MM.1S (cell line): ENCODE measurements around the gene HYDIN.
A peak's percentile ranks its signal among the peaks of the same experiment; 100 is the strongest.

Source experiments
- DNase-seq: peaks from one replicate; pipeline ENCODE4 v3.0.0-alpha.2; 2015
- H2AFZ ChIP-seq: fragments of 300-600 bp; sonication (generic); 2 replicates; pipeline ENCODE4 v1.6.0; 2016; ENCODE audit warnings: antibody characterized with exemption, low read length
- H3F3A ChIP-seq: fragments of 300-600 bp; sonication (generic); 2 replicates; pipeline ENCODE4 v1.6.1; 2016; ENCODE audit warnings: mild to moderate bottlenecking, antibody characterized with exemption, low read length, moderate library complexity, mixed read lengths; ENCODE audit not compliant: insufficient read depth
- H3K27ac ChIP-seq: fragments of 300-600 bp; sonication (generic); 2 replicates; pipeline ENCODE4 v1.5.1; 2016; ENCODE audit warnings: mild to moderate bottlenecking, low read length
- H3K27me3 ChIP-seq: fragments of 300-600 bp; sonication (generic); replicated peaks from 2 replicates; pipeline ENCODE4 v1.6.0; 2016; ENCODE audit warnings: low read length; ENCODE audit not compliant: insufficient read depth
- H3K36me3 ChIP-seq: fragments of 300-600 bp; sonication (generic); replicated peaks from 2 replicates; pipeline ENCODE4 v1.6.1; 2016; ENCODE audit warnings: mild to moderate bottlenecking, low read length, mixed read lengths; ENCODE audit not compliant: insufficient read depth
- H3K4me1 ChIP-seq: fragments of 300-600 bp; sonication (generic); 2 replicates; pipeline ENCODE4 v1.6.1; 2016; ENCODE audit warnings: low read length, mixed read lengths
- H3K4me2 ChIP-seq: fragments of 300-600 bp; sonication (generic); 2 replicates; pipeline ENCODE4 v1.6.0; 2016; ENCODE audit warnings: low read depth, low read length
- H3K4me3 ChIP-seq: fragments of 300-600 bp; sonication (generic); 2 replicates; pipeline ENCODE4 v1.5.1; 2016; ENCODE audit warnings: low read length, mixed read lengths
- H3K79me2 ChIP-seq: fragments of 300-600 bp; sonication (generic); 2 replicates; pipeline ENCODE4 v1.6.1; 2016; ENCODE audit warnings: mixed run types, low read length, mixed read lengths
- H3K9ac ChIP-seq: fragments of 300-600 bp; sonication (generic); 2 replicates; pipeline ENCODE4 v1.6.1; 2016; ENCODE audit warnings: low read length, mixed read lengths
- H3K9me2 ChIP-seq: fragments of 300-600 bp; sonication (generic); replicated peaks from 2 replicates; pipeline ENCODE4 v1.6.1; 2016; ENCODE audit warnings: mild to moderate bottlenecking, low read length, mixed read lengths; ENCODE audit not compliant: insufficient read depth
- H3K9me3 ChIP-seq: fragments of 300-600 bp; sonication (generic); replicated peaks from 2 replicates; pipeline ENCODE4 v1.6.1; 2016; ENCODE audit warnings: mild to moderate bottlenecking, low read length, mixed read lengths; ENCODE audit not compliant: insufficient read depth
- H4K20me1 ChIP-seq: fragments of 300-600 bp; sonication (generic); 2 replicates; pipeline ENCODE4 v1.6.1; 2016; ENCODE audit warnings: mild to moderate bottlenecking, low read length, moderate library complexity, mixed read lengths; ENCODE audit not compliant: insufficient read depth
- CTCF ChIP-seq: fragments of 300-600 bp; sonication (generic); IDR thresholded peaks from 2 replicates; pipeline ENCODE4 v1.5.1; 2016; ENCODE audit warnings: antibody characterized with exemption, low read length, mixed read lengths
- EZH2 ChIP-seq: fragments of 300-600 bp; sonication (generic); optimal IDR thresholded peaks from 2 replicates; pipeline ENCODE3; 2017; ENCODE audit warnings: low read depth, mild to moderate bottlenecking, antibody characterized with exemption, low read length, mixed read lengths
- EZH2phosphoT487 ChIP-seq: fragments of 300-600 bp; sonication (generic); IDR thresholded peaks from 2 replicates; pipeline ENCODE4 v1.6.1; 2018; ENCODE audit warnings: antibody characterized with exemption, low read length

Gene HYDIN

GRCh38 chr16:70803319-70803718, 427.2 kb downstream of the HYDIN start:
- H3K79me2 ChIP-seq = peaks cover 26% of the 10 kb centered on the region
- no peaks in the 10 kb centered on the region for H3K27me3 ChIP-seq
- no peak for DNase-seq
- H3K9ac ChIP-seq = no peak overlapping the region
- H3K36me3 ChIP-seq = no peaks in the 10 kb centered on the region
- no peaks in the 10 kb centered on the region for H3K9me3 ChIP-seq
- no peaks in the 10 kb centered on the region for H3K9me2 ChIP-seq
- H3F3A ChIP-seq = no peaks in the 10 kb centered on the region
- no peak overlapping the region for H3K27ac ChIP-seq
- TF ChIP-seq EZH2 (no peak), EZH2phosphoT487 (no peak), CTCF (no peak)
- no peak overlapping the region for H3K4me3 ChIP-seq
- H3K4me2 ChIP-seq = no peak overlapping the region
- no peaks in the 10 kb centered on the region for H4K20me1 ChIP-seq
- peaks cover 17% of the 10 kb centered on the region for H3K4me1 ChIP-seq
- no peak overlapping the region for H2AFZ ChIP-seq

GRCh38 chr16:70801611-70802010, 428.9 kb downstream of the HYDIN start:
- peak overlapping the region; percentile 93; the same call in 1 of the 2 replicates for H3K4me3 ChIP-seq
- peak overlapping the region; percentile 98; the same call in 1 of the 2 replicates for H3K9ac ChIP-seq
- TF ChIP-seq EZH2 = no peak
- no peak for TF ChIP-seq EZH2phosphoT487
- TF ChIP-seq CTCF = no peak
- no peak for DNase-seq
- H3K9me3 ChIP-seq = no peaks in the 10 kb centered on the region
- H3K79me2 ChIP-seq = peaks cover 43% of the 10 kb centered on the region
- H3K27me3 ChIP-seq = no peaks in the 10 kb centered on the region
- H3K4me2 ChIP-seq = peak overlapping the region; percentile 81
- H4K20me1 ChIP-seq = no peaks in the 10 kb centered on the region
- H3F3A ChIP-seq = peaks cover 2% of the 10 kb centered on the region; the same call in 1 of the 2 replicates
- no peak overlapping the region for H3K27ac ChIP-seq
- H2AFZ ChIP-seq = peak overlapping the region; percentile 73
- H3K4me1 ChIP-seq = peaks cover 17% of the 10 kb centered on the region
- H3K36me3 ChIP-seq = no peaks in the 10 kb centered on the region
- no peaks in the 10 kb centered on the region for H3K9me2 ChIP-seq

- H3K4me1 ChIP-seq = peaks cover 23% of the 10 kb centered on the region
- H3K36me3 ChIP-seq = no peaks in the 10 kb centered on the region
- no peaks in the 10 kb centered on the region for H4K20me1 ChIP-seq
- peak; percentile 95 for DNase-seq
- peaks cover 8% of the 10 kb centered on the region for H3F3A ChIP-seq
- peaks cover 50% of the 10 kb centered on the region for H3K79me2 ChIP-seq
- no peaks in the 10 kb centered on the region for H3K9me2 ChIP-seq
- peak within 1 kb of the TSS; percentile 85 for H3K4me2 ChIP-seq
- peak within 1 kb of the TSS; percentile 68 for H3K27ac ChIP-seq
- peak within 1 kb of the TSS; percentile 73 for H2AFZ ChIP-seq
- H3K9ac ChIP-seq = peak within 1 kb of the TSS; percentile 98
- TF ChIP-seq EZH2phosphoT487 (no peak), EZH2 (no peak), CTCF (no peak)
- H3K4me3 ChIP-seq = peak within 1 kb of the TSS; percentile 93
- no peaks in the 10 kb centered on the region for H3K9me3 ChIP-seq
- H3K27me3 ChIP-seq = no peaks in the 10 kb centered on the region
Measured at GRCh38 chr16:70800781-70801480, 429.6 kb downstream of the HYDIN start, which contains the start of gene VAC14. TSS of gene VAC14 (minus strand) at chr16:70801158. CDS start at chr16:70800900, 258 bp downstream.
